Stimulated activated CD4-positive, alpha-beta T cell treated with anti-CD3 and anti-CD28 coated beads, Interleukin-1b, Interleukin-23, amount 100 ng/mL, for 1 hour (primary cell): Measurements from ENCODE around the gene RPL27A.

Experiments
- DNase-seq, 2 donors: peaks; one replicate each; pipeline ENCODE4 v3.0.0-alpha.2; 2020; ENCODE audit warnings: low read depth in 2 of 2

Gene RPL27A

GRCh38 chr11:8674859-8675258, 7.7 kb upstream of the RPL27A start:
- DNase-seq: no peak

GRCh38 chr11:8676458-8676857, 6.1 kb upstream of the RPL27A start:
- no peak for DNase-seq

GRCh38 chr11:8679006-8679405, 3.6 kb upstream of the RPL27A start:
- no peak for DNase-seq

- DNase-seq: no peak
Measured at GRCh38 chr11:8681837-8682302, 722 bp upstream of the RPL27A start.

- no peak for DNase-seq
Measured at GRCh38 chr11:8683115-8683807, 669 bp downstream of the RPL27A start.

GRCh38 chr11:8684600-8685290, 2.2 kb downstream of the RPL27A start:
- DNase-seq: no peak

GRCh38 chr11:8685306-8685705, 2.7 kb downstream of the RPL27A start:
- no peak for DNase-seq

GRCh38 chr11:8685820-8686219, 3.2 kb downstream of the RPL27A start:
- DNase-seq: no peak

- no peak for DNase-seq
Measured at GRCh38 chr11:8686325-8686724, 3.7 kb downstream of the RPL27A start.

- peak; percentile 43 to 56 for DNase-seq
Measured at GRCh38 chr11:8688414-8689362, 6.1 kb downstream of the RPL27A start.

GRCh38 chr11:8689726-8690255, 7.2 kb downstream of the RPL27A start:
- DNase-seq: no peak

GRCh38 chr11:8690374-8691342, 8.1 kb downstream of the RPL27A start:
- DNase-seq: no peak

GRCh38 chr11:8691601-8692000, 9.0 kb downstream of the RPL27A start:
- DNase-seq: no peak

- DNase-seq: no peak
Measured at GRCh38 chr11:8692417-8692816, 9.8 kb downstream of the RPL27A start.

- no peak for DNase-seq
Measured at GRCh38 chr11:8693010-8693551, 10.5 kb downstream of the RPL27A start.

- DNase-seq: no peak
Measured at GRCh38 chr11:8693555-8693954, 11.0 kb downstream of the RPL27A start.

- DNase-seq: no peak
Measured at GRCh38 chr11:8694137-8694536, 11.5 kb downstream of the RPL27A start.

GRCh38 chr11:8697054-8697453, 14.5 kb downstream of the RPL27A start:
- DNase-seq: no peak

GRCh38 chr11:8698379-8698851, 15.8 kb downstream of the RPL27A start:
- no peak for DNase-seq

GRCh38 chr11:8698917-8699441, 16.4 kb downstream of the RPL27A start:
- no peak for DNase-seq
